Liver (tissue), 9 donors: ENCODE data around the gene ELP4. TPM values are rescaled to one million over a fixed set of nuclear protein-coding genes. Genes with fewer than 3 reads are reported as not detected.

ENCODE experiments used
- DNase-seq: peaks from one replicate; pipeline ENCODE4 v3.0.0-alpha.2; 2017; ENCODE audit warnings: low spot score
- H3K27ac ChIP-seq, 2 donors: one replicate each; pipeline ENCODE4 v1.7.0; 2013; ENCODE audit warnings: inconsistent platforms in 2 of 2, low read length in 2 of 2, control low read depth in 1 of 2, low read depth in 1 of 2, mild to moderate bottlenecking in 1 of 2
- H3K27me3 ChIP-seq, 4 donors: one replicate each; pipeline versions ENCODE4 v1.6.1 to v1.7.0; 2013; ENCODE audit warnings: low read length in 3 of 4, inconsistent platforms in 1 of 4, mild to moderate bottlenecking in 1 of 4, moderate library complexity in 1 of 4; ENCODE audit not compliant: control insufficient read depth in 4 of 4, insufficient read depth in 4 of 4
- H3K36me3 ChIP-seq, 4 donors: one replicate each; pipeline versions ENCODE4 v1.6.1 to v1.7.0; 2013; ENCODE audit warnings: low read length in 3 of 4, mild to moderate bottlenecking in 3 of 4, low read depth in 1 of 4, moderate library complexity in 1 of 4; ENCODE audit not compliant: control insufficient read depth in 4 of 4, insufficient read depth in 3 of 4
- H3K4me1 ChIP-seq, 4 donors: one replicate each; pipeline versions ENCODE4 v1.6.1 to v1.7.0; 2013; ENCODE audit warnings: low read length in 3 of 4, mild to moderate bottlenecking in 3 of 4, moderate library complexity in 1 of 4; ENCODE audit not compliant: control insufficient read depth in 4 of 4, insufficient read depth in 4 of 4
- H3K4me3 ChIP-seq, 3 donors: one replicate each; pipeline versions ENCODE4 v1.6.1 to v1.7.0; 2013; ENCODE audit warnings: low read length in 3 of 3, control low read depth in 1 of 3, low read depth in 1 of 3, mild to moderate bottlenecking in 1 of 3
- H3K9ac ChIP-seq, 2 donors: one replicate each; pipeline ENCODE4 v1.7.0; 2013; ENCODE audit warnings: low read length in 2 of 2, mild to moderate bottlenecking in 2 of 2, moderate library complexity in 2 of 2, control low read depth in 1 of 2, low read depth in 1 of 2
- H3K9me3 ChIP-seq, 4 donors: one replicate each; pipeline versions ENCODE4 v1.6.1 to v1.7.0; 2013; ENCODE audit warnings: low read length in 3 of 4; ENCODE audit not compliant: control insufficient read depth in 4 of 4
- EGR1 ChIP-seq, 2 donors: IDR thresholded peaks; 2 replicates each; pipeline ENCODE4 v1.6.1; 2016 to 2018; ENCODE audit warnings: antibody characterized with exemption in 2 of 2, low read depth in 2 of 2
- FOXA1 ChIP-seq: IDR thresholded peaks from 2 replicates; pipeline ENCODE4 v1.6.1; 2016; ENCODE audit warnings: antibody characterized with exemption
- FOXA2 ChIP-seq: IDR thresholded peaks from 2 replicates; pipeline ENCODE4 v1.6.1; 2016; ENCODE audit warnings: antibody characterized with exemption
- GABPA ChIP-seq, 2 donors: IDR thresholded peaks in 1 of 2; conservative IDR thresholded peaks in 1 of 2; 2 replicates each; pipeline ENCODE4 v1.6.1; 2016; ENCODE audit warnings: antibody characterized with exemption in 2 of 2, mild to moderate bottlenecking in 1 of 2, moderate library complexity in 1 of 2
- HNF4A ChIP-seq, 2 donors: conservative IDR thresholded peaks; 2 replicates each; pipeline ENCODE4 v1.6.1; 2016; ENCODE audit warnings: antibody characterized with exemption in 2 of 2, mild to moderate bottlenecking in 2 of 2
- HNF4G ChIP-seq: IDR thresholded peaks from 2 replicates; pipeline ENCODE4 v1.6.1; 2016; ENCODE audit warnings: antibody characterized with exemption
- JUND ChIP-seq, 2 donors: IDR thresholded peaks; 2 replicates each; pipeline ENCODE4 v1.6.1; 2016; ENCODE audit warnings: antibody characterized with exemption in 2 of 2
- NR2F2 ChIP-seq: IDR thresholded peaks from 2 replicates; pipeline ENCODE4 v1.6.1; 2016; ENCODE audit warnings: antibody characterized with exemption
- RXRA ChIP-seq, 2 donors: IDR thresholded peaks; 2 replicates each; pipeline ENCODE4 v1.6.1; 2017 to 2018; ENCODE audit warnings: antibody characterized with exemption in 2 of 2, mild to moderate bottlenecking in 1 of 2
- SP1 ChIP-seq: IDR thresholded peaks from 2 replicates; pipeline ENCODE4 v1.6.1; 2018; ENCODE audit warnings: antibody characterized with exemption, mild to moderate bottlenecking
- TAF1 ChIP-seq: conservative IDR thresholded peaks from 2 replicates; pipeline ENCODE4 v1.6.1; 2016; ENCODE audit warnings: antibody characterized with exemption, mild to moderate bottlenecking
- YY1 ChIP-seq: IDR thresholded peaks from 2 replicates; pipeline ENCODE4 v1.6.1; 2016; ENCODE audit warnings: antibody characterized with exemption, mild to moderate bottlenecking
- WGBS: extraction: QIAGEN DNeasy Blood & Tissue Kit; methylation state at CpG from one replicate; pipeline ENCODE4 v1.1.7; 2013; 5-methylcytosine and 5-hydroxymethylcytosine counted together
- polyA plus RNA-seq, 2 donors: library from polyadenylated mRNA; stranded (reverse) in 1 of 2; unstranded in 1 of 2; fragments of 200-250 nt in 1 of 2; fragments of >200 nt in 1 of 2; fragmentation: Nextera tagmentation in 1 of 2; extraction: Ambion mirVana in 1 of 2; gene quantifications; one replicate each; pipeline versions ENCODE4 v1.2.1 to v1.2.3, GENCODE V29; 2013 to 2015
- total RNA-seq, 2 donors: library from RNA; depleted of rRNA; stranded (reverse); fragments of >200 nt; gene quantifications; one replicate each; pipeline ENCODE4 v1.2.3, GENCODE V29; 2014
- TF ChIP-seq, protein P1 (sequence below): IDR thresholded peaks from 2 replicates; pipeline ENCODE4 v1.6.1; 2016; ENCODE audit warnings: antibody characterized with exemption
- TF ChIP-seq, protein P2 (sequence below): IDR thresholded peaks from 2 replicates; pipeline ENCODE4 v1.6.1; 2016; ENCODE audit warnings: antibody characterized with exemption, mild to moderate bottlenecking
- TF ChIP-seq, protein P3 (sequence below): fragments of 150-350 bp; IDR thresholded peaks from 2 replicates; pipeline ENCODE4 v1.5.1; 2017; ENCODE audit warnings: improper control_type of control experiment, low read depth, low read length; ENCODE audit not compliant: missing input control
- TF ChIP-seq, protein P4 (sequence below): IDR thresholded peaks from 2 replicates; pipeline ENCODE4 v1.6.1; 2016; ENCODE audit warnings: antibody characterized with exemption
- TF ChIP-seq, protein P5 (sequence below): IDR thresholded peaks from 2 replicates; pipeline ENCODE4 v1.6.1; 2016; ENCODE audit warnings: antibody characterized with exemption
- donor health status: healthy.
- donor health status: healthy.
- donor health status: healthy.
- donor health status: healthy.
- donor health status: healthy.

Gene ELP4
- total and polyA plus RNA-seq, 4 donors: 6.0 to 18.8 (median 12.5) TPM

DNA sequence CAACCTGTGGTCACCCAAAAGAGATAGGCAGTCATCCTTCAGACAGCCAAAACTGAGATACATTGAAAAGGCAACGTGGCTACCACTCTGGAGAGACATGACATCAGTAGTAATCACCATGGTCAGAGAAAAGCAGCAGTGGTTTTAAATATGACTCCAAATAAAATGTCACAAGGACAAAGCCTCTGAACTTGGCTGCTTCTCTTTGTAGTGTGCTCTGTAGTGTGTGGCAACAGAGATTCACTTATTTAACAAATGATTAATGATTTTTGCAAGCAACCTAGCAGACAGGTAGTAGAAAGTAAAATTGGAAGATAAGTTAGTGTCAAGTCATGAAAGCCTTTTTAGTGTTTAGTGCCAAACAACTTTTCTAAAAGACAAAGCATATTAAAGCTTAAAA lies 238.0 kb downstream of the ELP4 start:
- Histone ChIP-seq H3K27ac (no peak overlapping the region), H3K9me3 (no peaks in the 10 kb centered on the region), H3K9ac (no peak overlapping the region), H3K36me3 (no peaks in the 10 kb centered on the region), H3K4me1 (no peaks in the 10 kb centered on the region), H3K4me3 (no peak overlapping the region), H3K27me3 (no peaks in the 10 kb centered on the region)
- WGBS: 48% methylated on average over 1 of the region's 1 CpG
- TF ChIP-seq, protein P1, sequence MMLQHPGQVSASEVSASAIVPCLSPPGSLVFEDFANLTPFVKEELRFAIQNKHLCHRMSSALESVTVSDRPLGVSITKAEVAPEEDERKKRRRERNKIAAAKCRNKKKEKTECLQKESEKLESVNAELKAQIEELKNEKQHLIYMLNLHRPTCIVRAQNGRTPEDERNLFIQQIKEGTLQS: no peak
- TF ChIP-seq, protein P2, sequence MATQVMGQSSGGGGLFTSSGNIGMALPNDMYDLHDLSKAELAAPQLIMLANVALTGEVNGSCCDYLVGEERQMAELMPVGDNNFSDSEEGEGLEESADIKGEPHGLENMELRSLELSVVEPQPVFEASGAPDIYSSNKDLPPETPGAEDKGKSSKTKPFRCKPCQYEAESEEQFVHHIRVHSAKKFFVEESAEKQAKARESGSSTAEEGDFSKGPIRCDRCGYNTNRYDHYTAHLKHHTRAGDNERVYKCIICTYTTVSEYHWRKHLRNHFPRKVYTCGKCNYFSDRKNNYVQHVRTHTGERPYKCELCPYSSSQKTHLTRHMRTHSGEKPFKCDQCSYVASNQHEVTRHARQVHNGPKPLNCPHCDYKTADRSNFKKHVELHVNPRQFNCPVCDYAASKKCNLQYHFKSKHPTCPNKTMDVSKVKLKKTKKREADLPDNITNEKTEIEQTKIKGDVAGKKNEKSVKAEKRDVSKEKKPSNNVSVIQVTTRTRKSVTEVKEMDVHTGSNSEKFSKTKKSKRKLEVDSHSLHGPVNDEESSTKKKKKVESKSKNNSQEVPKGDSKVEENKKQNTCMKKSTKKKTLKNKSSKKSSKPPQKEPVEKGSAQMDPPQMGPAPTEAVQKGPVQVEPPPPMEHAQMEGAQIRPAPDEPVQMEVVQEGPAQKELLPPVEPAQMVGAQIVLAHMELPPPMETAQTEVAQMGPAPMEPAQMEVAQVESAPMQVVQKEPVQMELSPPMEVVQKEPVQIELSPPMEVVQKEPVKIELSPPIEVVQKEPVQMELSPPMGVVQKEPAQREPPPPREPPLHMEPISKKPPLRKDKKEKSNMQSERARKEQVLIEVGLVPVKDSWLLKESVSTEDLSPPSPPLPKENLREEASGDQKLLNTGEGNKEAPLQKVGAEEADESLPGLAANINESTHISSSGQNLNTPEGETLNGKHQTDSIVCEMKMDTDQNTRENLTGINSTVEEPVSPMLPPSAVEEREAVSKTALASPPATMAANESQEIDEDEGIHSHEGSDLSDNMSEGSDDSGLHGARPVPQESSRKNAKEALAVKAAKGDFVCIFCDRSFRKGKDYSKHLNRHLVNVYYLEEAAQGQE: no peak
- TF ChIP-seq YY1 (no peak), HNF4G (no peak), SP1 (no peak)
- TF ChIP-seq, protein P3, sequence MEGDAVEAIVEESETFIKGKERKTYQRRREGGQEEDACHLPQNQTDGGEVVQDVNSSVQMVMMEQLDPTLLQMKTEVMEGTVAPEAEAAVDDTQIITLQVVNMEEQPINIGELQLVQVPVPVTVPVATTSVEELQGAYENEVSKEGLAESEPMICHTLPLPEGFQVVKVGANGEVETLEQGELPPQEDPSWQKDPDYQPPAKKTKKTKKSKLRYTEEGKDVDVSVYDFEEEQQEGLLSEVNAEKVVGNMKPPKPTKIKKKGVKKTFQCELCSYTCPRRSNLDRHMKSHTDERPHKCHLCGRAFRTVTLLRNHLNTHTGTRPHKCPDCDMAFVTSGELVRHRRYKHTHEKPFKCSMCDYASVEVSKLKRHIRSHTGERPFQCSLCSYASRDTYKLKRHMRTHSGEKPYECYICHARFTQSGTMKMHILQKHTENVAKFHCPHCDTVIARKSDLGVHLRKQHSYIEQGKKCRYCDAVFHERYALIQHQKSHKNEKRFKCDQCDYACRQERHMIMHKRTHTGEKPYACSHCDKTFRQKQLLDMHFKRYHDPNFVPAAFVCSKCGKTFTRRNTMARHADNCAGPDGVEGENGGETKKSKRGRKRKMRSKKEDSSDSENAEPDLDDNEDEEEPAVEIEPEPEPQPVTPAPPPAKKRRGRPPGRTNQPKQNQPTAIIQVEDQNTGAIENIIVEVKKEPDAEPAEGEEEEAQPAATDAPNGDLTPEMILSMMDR: no peak
- DNase-seq: no peak

DNA sequence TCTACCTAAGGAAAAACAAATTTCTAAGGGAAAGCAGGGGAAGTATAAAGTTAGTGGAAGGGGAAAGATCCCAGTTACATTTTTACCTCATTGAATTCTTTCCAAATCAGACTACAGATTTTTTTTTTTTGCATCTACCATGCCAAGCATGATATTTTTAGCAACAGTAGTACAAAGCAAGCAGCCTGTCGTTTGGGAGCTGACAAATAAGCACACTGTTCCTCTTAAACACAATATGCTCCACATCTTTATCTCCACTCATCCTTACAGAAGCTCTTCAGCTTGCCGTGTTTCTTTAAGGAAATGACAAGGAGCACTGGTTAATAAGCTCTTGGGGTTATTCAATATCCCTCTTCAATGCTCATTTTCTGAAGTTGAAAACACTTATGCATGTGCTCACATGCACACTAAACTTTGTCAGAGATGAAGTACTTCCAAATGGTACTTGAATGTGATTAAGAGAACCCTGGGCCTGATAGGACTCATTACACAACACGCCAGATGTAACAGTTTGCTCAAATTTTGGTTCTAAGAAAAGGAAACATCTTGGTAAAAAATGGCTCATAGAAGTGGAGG lies 247.8 kb downstream of the ELP4 start:
- no peaks in the 10 kb centered on the region for H3K27me3 ChIP-seq
- peaks cover 0 to 6% (median 4%) of the 10 kb centered on the region in 4 donors for H3K4me1 ChIP-seq
- no peak overlapping the region for H3K9ac ChIP-seq
- 60% methylated on average over 3 of the region's 3 CpGs for WGBS
- H3K4me3 ChIP-seq: no peak overlapping the region
- no peak for DNase-seq
- no peaks in the 10 kb centered on the region for H3K9me3 ChIP-seq
- no peaks in the 10 kb centered on the region for H3K36me3 ChIP-seq
- no peak overlapping the region for H3K27ac ChIP-seq
- TF ChIP-seq GABPA (IDR thresholded peaks at IDR 0.05 in 1 of 2, conservative IDR thresholded peaks at IDR 0.05 in 1 of 2) (no peak), HNF4G (no peak), EGR1 (IDR thresholded peaks at IDR 0.05; ENCODE audit: low read depth in 2 of 2) (no peak), JUND (IDR thresholded peaks at IDR 0.05) (no peak), FOXA2 (no peak), SP1 (no peak), NR2F2 (no peak), RXRA (IDR thresholded peaks at IDR 0.05) (no peak), FOXA1 (no peak), YY1 (no peak), TAF1 (no peak), HNF4A (conservative IDR thresholded peaks at IDR 0.05) (no peak)
- TF ChIP-seq, protein P4, sequence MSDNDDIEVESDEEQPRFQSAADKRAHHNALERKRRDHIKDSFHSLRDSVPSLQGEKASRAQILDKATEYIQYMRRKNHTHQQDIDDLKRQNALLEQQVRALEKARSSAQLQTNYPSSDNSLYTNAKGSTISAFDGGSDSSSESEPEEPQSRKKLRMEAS: no peak
- TF ChIP-seq, protein P2: no peak
- TF ChIP-seq, protein P1: no peak
- TF ChIP-seq, protein P5, sequence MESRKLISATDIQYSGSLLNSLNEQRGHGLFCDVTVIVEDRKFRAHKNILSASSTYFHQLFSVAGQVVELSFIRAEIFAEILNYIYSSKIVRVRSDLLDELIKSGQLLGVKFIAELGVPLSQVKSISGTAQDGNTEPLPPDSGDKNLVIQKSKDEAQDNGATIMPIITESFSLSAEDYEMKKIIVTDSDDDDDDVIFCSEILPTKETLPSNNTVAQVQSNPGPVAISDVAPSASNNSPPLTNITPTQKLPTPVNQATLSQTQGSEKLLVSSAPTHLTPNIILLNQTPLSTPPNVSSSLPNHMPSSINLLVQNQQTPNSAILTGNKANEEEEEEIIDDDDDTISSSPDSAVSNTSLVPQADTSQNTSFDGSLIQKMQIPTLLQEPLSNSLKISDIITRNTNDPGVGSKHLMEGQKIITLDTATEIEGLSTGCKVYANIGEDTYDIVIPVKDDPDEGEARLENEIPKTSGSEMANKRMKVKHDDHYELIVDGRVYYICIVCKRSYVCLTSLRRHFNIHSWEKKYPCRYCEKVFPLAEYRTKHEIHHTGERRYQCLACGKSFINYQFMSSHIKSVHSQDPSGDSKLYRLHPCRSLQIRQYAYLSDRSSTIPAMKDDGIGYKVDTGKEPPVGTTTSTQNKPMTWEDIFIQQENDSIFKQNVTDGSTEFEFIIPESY: no peak
- TF ChIP-seq, protein P3: no peak
